GM12878 (cell line): ENCODE results near the gene STAT5B. TPM values are rescaled to one million over a fixed set of nuclear protein-coding genes. Genes with fewer than 3 reads are reported as not detected.

ENCODE experiments used
- ATAC-seq: fragments of 200-7000 bp; cut with Tn5 transposase; 3 replicates; pipeline ENCODE4 v1.9.1; 2020; ENCODE audit warnings: mild to moderate bottlenecking, moderate library complexity
- BruUV-seq: library from RNA; stranded (reverse); fragments of 400-500 nt; replicated peaks from 2 replicates; lab custom pipeline; 2021; lab: Mats Ljungman, UMichigan
- CTCF ChIA-PET: fragments of 300-600 bp; sonication (Branson Sonifier 250); formaldehyde crosslinking; extraction: SDS; loops from one replicate; lab custom pipeline; 2021; ENCODE audit warnings: inconsistent platforms; lab: Yijun Ruan, JAX
- POLR2A ChIA-PET: fragments of 350-600 bp; formaldehyde crosslinking; extraction: SDS; loops from one replicate; lab custom pipeline; 2021; ENCODE audit warnings: inconsistent platforms; lab: Charles Lee
- RAD21 ChIA-PET: fragments of 300-600 bp; sonication (Branson Sonifier 250); formaldehyde crosslinking; loops from one replicate; lab custom pipeline; 2023; ENCODE audit warnings: antibody characterized with exemption; ENCODE audit not compliant: unreplicated experiment; lab: Charles Lee
- SMC1A ChIA-PET: fragments of 300-600 bp; sonication (Branson Sonifier 250); formaldehyde crosslinking; loops from one replicate; lab custom pipeline; 2023; ENCODE audit not compliant: unreplicated experiment, uncharacterized antibody; lab: Charles Lee
- DNase-seq: peaks from one replicate; pipeline ENCODE4 v3.0.0-alpha.2; 2011; ENCODE audit warnings: low read depth, low spot score
- FAIRE-seq: peaks from 3 replicates; lab custom pipeline; 2011; peaks lifted over from hg19 to GRCh38; lab: Jason Lieb, UNC
- H2AFZ ChIP-seq: 2 replicates; pipeline ENCODE4 v1.6.0; 2011; ENCODE audit warnings: low read depth, low read length, control low read depth; ENCODE audit not compliant: control insufficient read depth
- H3K27ac ChIP-seq: 2 replicates; pipeline ENCODE4 v1.5.1; 2011; ENCODE audit warnings: control low read depth; ENCODE audit not compliant: control insufficient read depth, insufficient read depth
- H3K27me3 ChIP-seq, 2 experiments: replicated peaks in 1 of 2; 2 replicates each; pipeline versions ENCODE4 v1.6.0 to v1.6.1; 2011; ENCODE audit warnings: low read length in 1 of 2; ENCODE audit not compliant: control insufficient read depth in 2 of 2, insufficient read depth in 2 of 2
- H3K36me3 ChIP-seq, 2 experiments: 2 replicates each; pipeline ENCODE4 v1.5.1; 2011; ENCODE audit warnings: low read length in 1 of 2; ENCODE audit not compliant: control insufficient read depth in 2 of 2, insufficient read depth in 2 of 2
- H3K4me1 ChIP-seq: 2 replicates; pipeline ENCODE4 v1.6.1; 2011; ENCODE audit warnings: mild to moderate bottlenecking, low read length, moderate library complexity, mixed read lengths; ENCODE audit not compliant: control insufficient read depth, insufficient read depth
- H3K4me2 ChIP-seq: 2 replicates; pipeline ENCODE4 v1.6.0; 2011; ENCODE audit warnings: control low read depth; ENCODE audit not compliant: control insufficient read depth, insufficient read depth
- H3K4me3 ChIP-seq: fragments of 200-600 bp; sonication (generic); 2 replicates; pipeline ENCODE4 v1.5.1; 2016
- H3K79me2 ChIP-seq: 2 replicates; pipeline ENCODE4 v1.6.0; 2011; ENCODE audit warnings: low read length; ENCODE audit not compliant: control insufficient read depth, insufficient read depth
- H3K9ac ChIP-seq: 2 replicates; pipeline ENCODE4 v1.8.0; 2011; ENCODE audit warnings: low read length, control low read depth, mixed read lengths; ENCODE audit not compliant: control insufficient read depth, insufficient read depth
- H3K9me3 ChIP-seq: replicated peaks from 3 replicates; pipeline ENCODE4 v1.5.1; 2011; ENCODE audit warnings: mild to moderate bottlenecking, low read length; ENCODE audit not compliant: control insufficient read depth, insufficient read depth
- H4K20me1 ChIP-seq: 2 replicates; pipeline ENCODE4 v1.6.0; 2011; ENCODE audit not compliant: control insufficient read depth, insufficient read depth
- ATF7 ChIP-seq: fragments of 450-650 bp; IDR thresholded peaks from 2 replicates; pipeline ENCODE4 v1.6.1; 2016; ENCODE audit warnings: low read depth, mild to moderate bottlenecking
- GATAD2B ChIP-seq: fragments of 450-650 bp; conservative IDR thresholded peaks from 2 replicates; pipeline ENCODE4 v1.6.1; 2017; ENCODE audit warnings: low read depth, mild to moderate bottlenecking, moderate library complexity
- NFIC ChIP-seq: IDR thresholded peaks from 2 replicates; pipeline ENCODE4 v1.6.1; 2012; ENCODE audit warnings: low read depth, mild to moderate bottlenecking, inconsistent platforms, low read length, moderate library complexity
- NKRF ChIP-seq: fragments of 450-650 bp; conservative IDR thresholded peaks from 2 replicates; pipeline ENCODE4 v1.6.1; 2017; ENCODE audit warnings: mild to moderate bottlenecking, moderate library complexity
- PRDM15 ChIP-seq: fragments of 450-650 bp; formaldehyde crosslinking; IDR thresholded peaks from 2 replicates; pipeline ENCODE4 v1.4.0; 2020; ENCODE audit warnings: mild to moderate bottlenecking, moderate library complexity
- RBBP5 ChIP-seq: fragments of 200-600 bp; sonication (generic); conservative IDR thresholded peaks from 2 replicates; pipeline ENCODE4 v1.6.1; 2016
- SPI1 ChIP-seq: IDR thresholded peaks from 2 replicates; pipeline ENCODE4 v1.6.1; 2011; ENCODE audit warnings: low read depth, mild to moderate bottlenecking, low read length, moderate library complexity, borderline replicate concordance; ENCODE audit not compliant: insufficient read depth
- SREBF1 ChIP-seq: IDR thresholded peaks from 2 replicates; pipeline ENCODE4 v1.6.1; 2012; ENCODE audit warnings: mild to moderate bottlenecking, low read length
- STAT1 ChIP-seq: fragments of 450-650 bp; conservative IDR thresholded peaks from 2 replicates; pipeline ENCODE4 v1.6.1; 2014; ENCODE audit warnings: antibody characterized with exemption, mild to moderate bottlenecking
- TBL1XR1 ChIP-seq: IDR thresholded peaks from 2 replicates; pipeline ENCODE4 v1.6.1; 2012; ENCODE audit warnings: low read depth, low read length, improper control_type of control experiment
- TCF3 ChIP-seq: IDR thresholded peaks from 2 replicates; pipeline ENCODE4 v1.6.1; 2012; ENCODE audit warnings: low read depth, mild to moderate bottlenecking, low read length, borderline replicate concordance; ENCODE audit not compliant: insufficient read depth
- ZNF622 ChIP-seq: fragments of 450-650 bp; IDR thresholded peaks from 2 replicates; pipeline ENCODE4 v1.6.1; 2017; ENCODE audit warnings: mild to moderate bottlenecking, inconsistent platforms
- WGBS: methylation state at CpG from one replicate; pipeline ENCODE4 v1.1.6; 2016; ENCODE audit warnings: low lambda C conversion rate; ENCODE audit not compliant: insufficient replicate concordance, insufficient coverage; ENCODE audit errors: missing lambda C conversion rate; 5-methylcytosine and 5-hydroxymethylcytosine counted together
- in situ Hi-C: fragments of 300-500 bp; cut with MboI; formaldehyde crosslinking; loops from 9 replicates; pipeline ENCODE4 v1.14.3; 2018; ENCODE audit warnings: mixed read lengths
- intact Hi-C: fragments of 100-400 bp; cut with micrococcal nuclease; formaldehyde crosslinking; loops from one replicate; pipeline ENCODE4 v1.14.2; 2022; ENCODE audit not compliant: unreplicated experiment
- polyA plus RNA-seq, 11 experiments: library from polyadenylated mRNA; depleted of rRNA in 4 of 11; unstranded in 6 of 11; stranded (reverse) in 5 of 11; fragments of >200 nt; fragmentation: Nextera tagmentation in 4 of 11; fragmentation: Illumina TruSeq in 1 of 11; extraction: Ambion mirVana in 4 of 11; extraction: Trizol in 1 of 11; gene quantifications; 1 replicate in 1 of 11; 2 replicates in 10 of 11; pipeline versions ENCODE4 v1.2.1 to v1.2.3, GENCODE V29; 2011 to 2016; ENCODE audit warnings: inconsistent platforms in 2 of 11, missing spikeins in 2 of 11, low read depth in 1 of 11
- total RNA-seq, 4 experiments: library from RNA; depleted of rRNA in 3 of 4; stranded (reverse); fragments of >200 nt in 3 of 4; fragmentation: Illumina TruSeq in 1 of 4; extraction: Trizol in 1 of 4; gene quantifications; 2 replicates each; pipeline versions ENCODE4 v1.2.1 to v1.2.3, GENCODE V29; 2013 to 2021
- TF ChIP-seq, protein P1 (sequence below): fragments of 150-350 bp; IDR thresholded peaks from 2 replicates; pipeline ENCODE4 v1.6.1; 2016; ENCODE audit warnings: low read depth, low read length

Gene STAT5B
- total and polyA plus RNA-seq, 10 of the 15 experiments (the other 5 are each of a cell fraction or from before 2014, with no cell fraction given), result 11.0 to 69.6 (median 46.7) TPM

DNA sequence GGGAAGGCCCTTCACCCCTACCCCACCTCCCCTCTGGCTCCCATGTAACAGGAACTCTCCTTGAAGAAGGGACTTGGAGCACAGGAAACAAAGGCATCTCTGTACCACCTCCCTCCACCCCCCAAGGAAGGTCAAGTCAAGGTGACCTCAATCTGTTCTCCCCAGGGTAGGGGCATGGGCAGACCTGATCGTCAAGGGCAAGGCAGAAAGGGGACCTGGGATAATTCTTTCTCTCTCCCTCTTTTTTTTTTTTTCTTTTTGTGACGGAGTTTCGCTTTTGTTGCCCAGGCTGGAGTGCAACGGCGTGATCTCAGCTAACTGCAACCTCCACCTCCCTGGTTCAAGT is 7.8 kb upstream of the STAT5B start:
- Histone ChIP-seq H2AFZ (no peak overlapping the region), H3K79me2 (peaks cover 21% of the 10 kb centered on the region), H3K4me2 (no peak overlapping the region), H3K27ac (no peak overlapping the region), H3K4me3 (no peak overlapping the region), H4K20me1 (no peaks in the 10 kb centered on the region), H3K27me3 (no peaks in the 10 kb centered on the region), H3K4me1 (peaks cover 23% of the 10 kb centered on the region), H3K36me3 (no peaks in the 10 kb centered on the region), H3K9me3 (no peaks in the 10 kb centered on the region), H3K9ac (no peak overlapping the region)
- ATAC-seq, result no peak
- intact Hi-C loops, result no loop called here
- DNase-seq, result no peak
- no TSS peak for BruUV-seq
- TF ChIP-seq TCF3, result no peak
- no peak for TF ChIP-seq NFIC
- TF ChIP-seq STAT1, result no peak
- TF ChIP-seq, protein P1, sequence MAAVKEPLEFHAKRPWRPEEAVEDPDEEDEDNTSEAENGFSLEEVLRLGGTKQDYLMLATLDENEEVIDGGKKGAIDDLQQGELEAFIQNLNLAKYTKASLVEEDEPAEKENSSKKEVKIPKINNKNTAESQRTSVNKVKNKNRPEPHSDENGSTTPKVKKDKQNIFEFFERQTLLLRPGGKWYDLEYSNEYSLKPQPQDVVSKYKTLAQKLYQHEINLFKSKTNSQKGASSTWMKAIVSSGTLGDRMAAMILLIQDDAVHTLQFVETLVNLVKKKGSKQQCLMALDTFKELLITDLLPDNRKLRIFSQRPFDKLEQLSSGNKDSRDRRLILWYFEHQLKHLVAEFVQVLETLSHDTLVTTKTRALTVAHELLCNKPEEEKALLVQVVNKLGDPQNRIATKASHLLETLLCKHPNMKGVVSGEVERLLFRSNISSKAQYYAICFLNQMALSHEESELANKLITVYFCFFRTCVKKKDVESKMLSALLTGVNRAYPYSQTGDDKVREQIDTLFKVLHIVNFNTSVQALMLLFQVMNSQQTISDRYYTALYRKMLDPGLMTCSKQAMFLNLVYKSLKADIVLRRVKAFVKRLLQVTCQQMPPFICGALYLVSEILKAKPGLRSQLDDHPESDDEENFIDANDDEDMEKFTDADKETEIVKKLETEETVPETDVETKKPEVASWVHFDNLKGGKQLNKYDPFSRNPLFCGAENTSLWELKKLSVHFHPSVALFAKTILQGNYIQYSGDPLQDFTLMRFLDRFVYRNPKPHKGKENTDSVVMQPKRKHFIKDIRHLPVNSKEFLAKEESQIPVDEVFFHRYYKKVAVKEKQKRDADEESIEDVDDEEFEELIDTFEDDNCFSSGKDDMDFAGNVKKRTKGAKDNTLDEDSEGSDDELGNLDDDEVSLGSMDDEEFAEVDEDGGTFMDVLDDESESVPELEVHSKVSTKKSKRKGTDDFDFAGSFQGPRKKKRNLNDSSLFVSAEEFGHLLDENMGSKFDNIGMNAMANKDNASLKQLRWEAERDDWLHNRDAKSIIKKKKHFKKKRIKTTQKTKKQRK, result no peak
- TF ChIP-seq TBL1XR1, result no peak
- TF ChIP-seq RBBP5, result no peak
- TF ChIP-seq NKRF, result no peak
- TF ChIP-seq GATAD2B, result no peak
- no peak for TF ChIP-seq SREBF1
- no peak for TF ChIP-seq ZNF622
- TF ChIP-seq SPI1, result no peak
- TF ChIP-seq ATF7, result no peak
- no peak for TF ChIP-seq PRDM15 (CRISPR knock-in tag)
- CTCF ChIA-PET, result no interaction called here
- FAIRE-seq, result no peak
- RAD21 ChIA-PET, result interaction anchor here (0.6 kb wide), 1 partner anchor 240 kb away, joined by 4 read pairs; no protein-coding TSS in a partner anchor
- in situ Hi-C loops, result no loop called here
- POLR2A ChIA-PET, result interaction anchor here (0.7 kb wide), 1 partner anchor 36 kb away, joined by 3 read pairs; no protein-coding TSS in a partner anchor
- 68% methylated on average over 4 of the region's 5 CpGs for WGBS
- SMC1A ChIA-PET, result interaction anchor here (0.7 kb wide), 1 partner anchor 12 kb away, joined by 3 read pairs; no protein-coding TSS in a partner anchor
